WTC11 (cell line): ENCODE measurements around the gene RSU1.

Experiments used
- NR3C1 ChIP-seq: sonication (generic); formaldehyde crosslinking; conservative IDR thresholded peaks from 2 replicates; pipeline ENCODE4 v1.8.1; 2023; ENCODE audit warnings: low read depth, mild to moderate bottlenecking, missing genetic modification reagents
- TF ChIP-seq, protein P1 (sequence below): sonication (generic); formaldehyde crosslinking; conservative IDR thresholded peaks from 2 replicates; pipeline ENCODE4 v1.8.1; 2022; ENCODE audit warnings: mild to moderate bottlenecking, missing genetic modification reagents
- TF ChIP-seq, protein P2 (sequence below): fragments of 200-600 bp; IDR thresholded peaks from 2 replicates; pipeline ENCODE4 v1.8.0; 2022; ENCODE audit warnings: antibody characterized with exemption
- TF ChIP-seq, protein P3 (sequence below): sonication (generic); formaldehyde crosslinking; IDR thresholded peaks from 2 replicates; pipeline ENCODE4 v1.8.0; 2022; ENCODE audit warnings: mild to moderate bottlenecking, missing genetic modification reagents
- TF ChIP-seq, protein P4 (sequence below): sonication (generic); formaldehyde crosslinking; IDR thresholded peaks from 2 replicates; pipeline ENCODE4 v1.8.1; 2023; ENCODE audit warnings: mild to moderate bottlenecking, moderate library complexity, missing genetic modification reagents

DNA sequence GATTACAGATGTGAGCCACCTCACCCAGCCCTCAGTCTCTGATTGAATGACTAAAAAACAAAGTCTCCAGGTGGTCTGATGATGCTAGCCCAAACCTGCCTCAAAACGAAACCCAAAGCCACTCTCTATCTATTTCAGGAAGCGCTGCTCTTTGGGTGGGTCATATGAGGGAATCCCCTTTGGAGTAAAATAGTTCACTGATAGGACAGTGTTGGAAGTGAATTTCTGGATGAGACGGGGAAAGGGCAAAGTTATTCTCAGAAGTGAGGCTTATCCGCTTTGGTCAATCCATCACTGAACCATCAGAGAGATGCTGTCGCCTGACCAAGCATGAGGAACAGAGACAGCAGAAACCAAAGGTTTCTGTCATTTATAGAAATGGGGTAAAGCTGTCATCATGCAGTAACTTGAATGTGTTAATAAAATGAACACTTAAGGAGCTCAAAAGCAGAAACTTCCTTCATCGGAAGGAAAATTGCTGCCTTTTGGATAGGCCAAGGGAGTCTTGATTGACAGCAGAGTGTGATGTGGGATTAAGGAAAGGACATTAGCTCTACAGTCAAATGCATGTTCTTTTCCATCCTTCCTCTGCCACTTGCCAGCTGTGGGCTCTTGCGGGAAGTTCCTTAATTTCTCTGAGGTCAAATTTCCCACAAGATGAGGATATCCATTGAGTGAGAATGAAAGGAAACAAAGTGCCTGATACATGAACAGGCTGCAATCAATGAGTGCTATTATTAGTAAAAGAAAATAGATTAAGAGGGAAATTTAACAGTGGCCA lies 230.7 kb downstream of the RSU1 start:
- TF ChIP-seq, protein P1, sequence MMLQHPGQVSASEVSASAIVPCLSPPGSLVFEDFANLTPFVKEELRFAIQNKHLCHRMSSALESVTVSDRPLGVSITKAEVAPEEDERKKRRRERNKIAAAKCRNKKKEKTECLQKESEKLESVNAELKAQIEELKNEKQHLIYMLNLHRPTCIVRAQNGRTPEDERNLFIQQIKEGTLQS (CRISPR knock-in tag): no peak
- TF ChIP-seq, protein P2, sequence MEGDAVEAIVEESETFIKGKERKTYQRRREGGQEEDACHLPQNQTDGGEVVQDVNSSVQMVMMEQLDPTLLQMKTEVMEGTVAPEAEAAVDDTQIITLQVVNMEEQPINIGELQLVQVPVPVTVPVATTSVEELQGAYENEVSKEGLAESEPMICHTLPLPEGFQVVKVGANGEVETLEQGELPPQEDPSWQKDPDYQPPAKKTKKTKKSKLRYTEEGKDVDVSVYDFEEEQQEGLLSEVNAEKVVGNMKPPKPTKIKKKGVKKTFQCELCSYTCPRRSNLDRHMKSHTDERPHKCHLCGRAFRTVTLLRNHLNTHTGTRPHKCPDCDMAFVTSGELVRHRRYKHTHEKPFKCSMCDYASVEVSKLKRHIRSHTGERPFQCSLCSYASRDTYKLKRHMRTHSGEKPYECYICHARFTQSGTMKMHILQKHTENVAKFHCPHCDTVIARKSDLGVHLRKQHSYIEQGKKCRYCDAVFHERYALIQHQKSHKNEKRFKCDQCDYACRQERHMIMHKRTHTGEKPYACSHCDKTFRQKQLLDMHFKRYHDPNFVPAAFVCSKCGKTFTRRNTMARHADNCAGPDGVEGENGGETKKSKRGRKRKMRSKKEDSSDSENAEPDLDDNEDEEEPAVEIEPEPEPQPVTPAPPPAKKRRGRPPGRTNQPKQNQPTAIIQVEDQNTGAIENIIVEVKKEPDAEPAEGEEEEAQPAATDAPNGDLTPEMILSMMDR: no peak
- no peak for TF ChIP-seq NR3C1 (CRISPR knock-in tag)
- TF ChIP-seq, protein P3, sequence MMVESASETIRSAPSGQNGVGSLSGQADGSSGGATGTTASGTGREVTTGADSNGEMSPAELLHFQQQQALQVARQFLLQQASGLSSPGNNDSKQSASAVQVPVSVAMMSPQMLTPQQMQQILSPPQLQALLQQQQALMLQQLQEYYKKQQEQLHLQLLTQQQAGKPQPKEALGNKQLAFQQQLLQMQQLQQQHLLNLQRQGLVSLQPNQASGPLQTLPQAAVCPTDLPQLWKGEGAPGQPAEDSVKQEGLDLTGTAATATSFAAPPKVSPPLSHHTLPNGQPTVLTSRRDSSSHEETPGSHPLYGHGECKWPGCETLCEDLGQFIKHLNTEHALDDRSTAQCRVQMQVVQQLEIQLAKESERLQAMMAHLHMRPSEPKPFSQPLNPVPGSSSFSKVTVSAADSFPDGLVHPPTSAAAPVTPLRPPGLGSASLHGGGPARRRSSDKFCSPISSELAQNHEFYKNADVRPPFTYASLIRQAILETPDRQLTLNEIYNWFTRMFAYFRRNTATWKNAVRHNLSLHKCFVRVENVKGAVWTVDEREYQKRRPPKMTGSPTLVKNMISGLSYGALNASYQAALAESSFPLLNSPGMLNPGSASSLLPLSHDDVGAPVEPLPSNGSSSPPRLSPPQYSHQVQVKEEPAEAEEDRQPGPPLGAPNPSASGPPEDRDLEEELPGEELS (CRISPR knock-in tag): no peak
- TF ChIP-seq, protein P4, sequence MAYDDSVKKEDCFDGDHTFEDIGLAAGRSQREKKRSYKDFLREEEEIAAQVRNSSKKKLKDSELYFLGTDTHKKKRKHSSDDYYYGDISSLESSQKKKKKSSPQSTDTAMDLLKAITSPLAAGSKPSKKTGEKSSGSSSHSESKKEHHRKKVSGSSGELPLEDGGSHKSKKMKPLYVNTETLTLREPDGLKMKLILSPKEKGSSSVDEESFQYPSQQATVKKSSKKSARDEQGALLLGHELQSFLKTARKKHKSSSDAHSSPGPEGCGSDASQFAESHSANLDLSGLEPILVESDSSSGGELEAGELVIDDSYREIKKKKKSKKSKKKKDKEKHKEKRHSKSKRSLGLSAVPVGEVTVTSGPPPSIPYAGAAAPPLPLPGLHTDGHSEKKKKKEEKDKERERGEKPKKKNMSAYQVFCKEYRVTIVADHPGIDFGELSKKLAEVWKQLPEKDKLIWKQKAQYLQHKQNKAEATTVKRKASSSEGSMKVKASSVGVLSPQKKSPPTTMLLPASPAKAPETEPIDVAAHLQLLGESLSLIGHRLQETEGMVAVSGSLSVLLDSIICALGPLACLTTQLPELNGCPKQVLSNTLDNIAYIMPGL (CRISPR knock-in tag): no peak
